ENCODE measurements around the gene SNRNP35. TPM values are rescaled to one million over a fixed set of nuclear protein-coding genes. Genes with fewer than 3 reads are reported as not detected.
A peak's percentile ranks its signal among the peaks of the same experiment; 100 is the strongest.

Gene SNRNP35
- total and polyA plus RNA-seq, 2 donors (not counting 1 experiment from before 2014, with no cell fraction given) = 33.8 to 57.8 TPM

DNA sequence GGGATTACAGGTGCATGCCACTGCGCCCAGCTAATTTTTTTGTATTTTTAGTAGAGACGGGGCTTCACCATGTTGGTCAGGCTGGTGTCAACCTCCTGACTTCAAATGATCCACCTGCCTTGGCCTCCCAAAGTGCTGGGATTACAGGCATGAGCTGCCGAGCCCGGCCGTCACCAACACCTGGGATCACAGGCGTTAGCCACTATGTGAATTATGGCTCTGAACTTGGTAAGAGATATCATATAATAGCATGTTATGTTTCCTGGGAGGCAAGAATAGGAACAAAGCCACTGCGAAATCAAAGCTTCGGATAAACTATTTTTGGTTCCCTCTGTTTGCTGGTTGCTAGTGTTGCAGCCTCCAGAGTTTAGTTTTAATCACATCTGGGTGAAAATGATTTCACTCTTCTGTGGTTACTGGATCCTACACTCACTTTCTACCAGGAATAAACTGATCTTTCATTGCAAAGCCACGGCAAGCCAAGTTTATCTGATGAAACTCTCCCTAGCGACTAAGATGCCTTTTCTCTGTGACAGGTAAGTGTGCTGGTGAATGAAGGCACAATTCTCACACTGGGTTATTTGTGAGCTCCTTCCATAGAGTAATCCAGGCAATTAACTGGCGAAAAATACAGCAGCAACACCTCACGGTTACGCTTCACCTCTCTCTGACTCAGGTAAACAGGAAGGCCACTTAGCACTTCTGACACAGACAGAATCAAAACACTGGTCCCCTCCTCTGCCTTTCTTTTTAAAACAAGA is 16.7 kb downstream of the SNRNP35 start:
- Histone ChIP-seq H3K27me3 (replicated peaks in 1 of 4; ENCODE audit: control extremely low read depth in 1 of 4, control insufficient read depth in 3 of 4, insufficient read depth in 4 of 4, low read length in 3 of 4) (no peaks in the 10 kb centered on the region), H2AFZ (ENCODE audit: insufficient read depth, low read depth, low read length, poor library complexity, severe bottlenecking) (peak overlapping the region; percentile 24), H3K79me2 (ENCODE audit: control insufficient read depth, insufficient read depth, low read length) (peaks cover 27% of the 10 kb centered on the region), H3K9me3 (ENCODE audit: control extremely low read depth in 1 of 3, control insufficient read depth in 2 of 3, insufficient read depth in 1 of 3, low read length in 2 of 3) (no peaks in the 10 kb centered on the region), H4K20me1 (ENCODE audit: control insufficient read depth, insufficient read depth, low read length, poor library complexity, severe bottlenecking) (peaks cover 13% of the 10 kb centered on the region), H3K4me3 (ENCODE audit: control extremely low read depth in 1 of 5, extremely low read depth in 1 of 5, insufficient read depth in 1 of 5, low read depth in 2 of 5, low read length in 4 of 5) (no peak overlapping the region), H3K27ac (ENCODE audit: low read length in 2 of 2) (peak overlapping the region; percentile 35 to 69), H3K36me3 (replicated peaks in 1 of 2; ENCODE audit: control extremely low read depth in 1 of 2, control insufficient read depth in 1 of 2, extremely low read depth in 1 of 2, insufficient read depth in 2 of 2, low read length in 1 of 2) (peaks cover 0 to 3% of the 10 kb centered on the region in 2 experiments), H3K4me2 (replicated peaks; ENCODE audit: low read depth, low read length, poor library complexity, severe bottlenecking) (peak overlapping the region; percentile 55), H3K9ac (ENCODE audit: low read length) (peak overlapping the region; percentile 52), H3K4me1 (ENCODE audit: control insufficient read depth in 2 of 2, insufficient read depth in 2 of 2, low read length in 2 of 2) (peaks cover 0 to 12% of the 10 kb centered on the region in 2 donors)
- H3K27ac Mint-ChIP-seq = no peak overlapping the region
- TF ChIP-seq EZH2 (IDR thresholded peaks at IDR 0.05; ENCODE audit: borderline replicate concordance, insufficient read depth, low read depth, low read length, poor library complexity, severe bottlenecking) = no peak
- TF ChIP-seq, protein P1, sequence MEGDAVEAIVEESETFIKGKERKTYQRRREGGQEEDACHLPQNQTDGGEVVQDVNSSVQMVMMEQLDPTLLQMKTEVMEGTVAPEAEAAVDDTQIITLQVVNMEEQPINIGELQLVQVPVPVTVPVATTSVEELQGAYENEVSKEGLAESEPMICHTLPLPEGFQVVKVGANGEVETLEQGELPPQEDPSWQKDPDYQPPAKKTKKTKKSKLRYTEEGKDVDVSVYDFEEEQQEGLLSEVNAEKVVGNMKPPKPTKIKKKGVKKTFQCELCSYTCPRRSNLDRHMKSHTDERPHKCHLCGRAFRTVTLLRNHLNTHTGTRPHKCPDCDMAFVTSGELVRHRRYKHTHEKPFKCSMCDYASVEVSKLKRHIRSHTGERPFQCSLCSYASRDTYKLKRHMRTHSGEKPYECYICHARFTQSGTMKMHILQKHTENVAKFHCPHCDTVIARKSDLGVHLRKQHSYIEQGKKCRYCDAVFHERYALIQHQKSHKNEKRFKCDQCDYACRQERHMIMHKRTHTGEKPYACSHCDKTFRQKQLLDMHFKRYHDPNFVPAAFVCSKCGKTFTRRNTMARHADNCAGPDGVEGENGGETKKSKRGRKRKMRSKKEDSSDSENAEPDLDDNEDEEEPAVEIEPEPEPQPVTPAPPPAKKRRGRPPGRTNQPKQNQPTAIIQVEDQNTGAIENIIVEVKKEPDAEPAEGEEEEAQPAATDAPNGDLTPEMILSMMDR (IDR thresholded peaks at IDR 0.05) = no peak
- DNase-seq = no peak
- no peak overlapping the region for H3K4me3 Mint-ChIP-seq
- H3K4me1 Mint-ChIP-seq = no peaks in the 10 kb centered on the region
- no peak for ATAC-seq (ENCODE audit: low read depth)
- no peaks in the 10 kb centered on the region for H3K9me3 Mint-ChIP-seq (ENCODE audit: insufficient read depth)
- 58% methylated on average over 4 of the region's 13 CpGs for WGBS (ENCODE audit: insufficient coverage)
- no peaks in the 10 kb centered on the region for H3K27me3 Mint-ChIP-seq
- ChIA-PET POLR2A (no interaction called here), CTCF (no interaction called here)
- intact Hi-C loops (cut with micrococcal nuclease) = no loop called here

DNA sequence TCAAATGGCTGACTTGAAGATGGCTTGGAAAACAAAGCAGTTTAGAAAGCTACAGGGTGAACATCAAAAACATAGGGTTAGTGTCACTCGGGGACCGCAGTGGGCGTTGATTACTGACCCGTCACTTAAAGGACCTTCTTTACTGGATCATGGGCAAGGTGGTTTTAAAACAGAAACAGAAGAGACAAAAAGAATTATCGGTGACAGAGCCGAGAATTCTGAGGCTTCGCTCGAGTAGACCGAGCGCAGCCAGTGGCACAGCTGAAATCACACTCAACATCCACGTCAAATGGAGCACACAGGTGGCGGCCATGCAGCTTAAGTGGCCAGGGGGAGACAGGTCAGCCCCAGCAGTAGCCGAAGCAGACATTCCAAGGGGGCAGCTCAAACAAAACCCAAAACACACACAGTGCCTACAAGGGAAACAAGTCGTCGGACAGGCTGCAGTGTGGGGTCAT is 17.3 kb downstream of the SNRNP35 start:
- ChIA-PET CTCF (no interaction called here), POLR2A (no interaction called here)
- Histone ChIP-seq H3K36me3 (replicated peaks in 1 of 2; ENCODE audit: control extremely low read depth in 1 of 2, control insufficient read depth in 1 of 2, extremely low read depth in 1 of 2, insufficient read depth in 2 of 2, low read length in 1 of 2) (peaks cover 0 to 3% of the 10 kb centered on the region in 2 experiments), H3K4me3 (ENCODE audit: control extremely low read depth in 1 of 5, extremely low read depth in 1 of 5, insufficient read depth in 1 of 5, low read depth in 2 of 5, low read length in 4 of 5) (no peak overlapping the region), H2AFZ (ENCODE audit: insufficient read depth, low read depth, low read length, poor library complexity, severe bottlenecking) (peak overlapping the region; percentile 24), H3K9ac (ENCODE audit: low read length) (peak overlapping the region; percentile 52), H3K9me3 (ENCODE audit: control extremely low read depth in 1 of 3, control insufficient read depth in 2 of 3, insufficient read depth in 1 of 3, low read length in 2 of 3) (no peaks in the 10 kb centered on the region), H4K20me1 (ENCODE audit: control insufficient read depth, insufficient read depth, low read length, poor library complexity, severe bottlenecking) (peaks cover 13% of the 10 kb centered on the region), H3K4me2 (replicated peaks; ENCODE audit: low read depth, low read length, poor library complexity, severe bottlenecking) (peak overlapping the region; percentile 55), H3K79me2 (ENCODE audit: control insufficient read depth, insufficient read depth, low read length) (peaks cover 21% of the 10 kb centered on the region), H3K27ac (ENCODE audit: low read length in 2 of 2) (peak overlapping the region; percentile 35 to 69), H3K4me1 (ENCODE audit: control insufficient read depth in 2 of 2, insufficient read depth in 2 of 2, low read length in 2 of 2) (peaks cover 5 to 12% of the 10 kb centered on the region in 2 donors), H3K27me3 (replicated peaks in 1 of 4; ENCODE audit: control extremely low read depth in 1 of 4, control insufficient read depth in 3 of 4, insufficient read depth in 4 of 4, low read length in 3 of 4) (no peaks in the 10 kb centered on the region)
- no peak for TF ChIP-seq EZH2 (IDR thresholded peaks at IDR 0.05; ENCODE audit: borderline replicate concordance, insufficient read depth, low read depth, low read length, poor library complexity, severe bottlenecking)
- TF ChIP-seq, protein P1 (IDR thresholded peaks at IDR 0.05) = no peak
- intact Hi-C loops (cut with micrococcal nuclease) = no loop called here
- DNase-seq (no peak), ATAC-seq (ENCODE audit: low read depth) (no peak)
- no peak overlapping the region for H3K27ac Mint-ChIP-seq
- no peaks in the 10 kb centered on the region for H3K27me3 Mint-ChIP-seq
- peaks cover 2% of the 10 kb centered on the region for H3K4me1 Mint-ChIP-seq
- no peak overlapping the region for H3K4me3 Mint-ChIP-seq
- no peaks in the 10 kb centered on the region for H3K9me3 Mint-ChIP-seq (ENCODE audit: insufficient read depth)
- 99% methylated on average over 13 of the region's 15 CpGs for WGBS (ENCODE audit: insufficient coverage)
